Measurements from ENCODE around the gene TNNT1. TPM values are rescaled to one million over a fixed set of nuclear protein-coding genes. Genes with fewer than 3 reads are reported as not detected.
A peak's percentile ranks its signal among the peaks of the same experiment; 100 is the strongest.

Gene TNNT1
- total RNA-seq, 6 experiments from 2014 or later = 1.2 to 10.9 (median 1.6) TPM; not detected in 2

- no peak for ATAC-seq
- 80% methylated on average over 8 of the region's 10 CpGs for WGBS (ENCODE audit: insufficient coverage, low coverage, low lambda C conversion rate, missing lambda C conversion rate)
- H3K27me3 ChIP-seq = no peaks in the 10 kb centered on the region
- no peaks in the 10 kb centered on the region for H3K9me3 ChIP-seq
- H3K36me3 ChIP-seq = peaks cover 0 to 25% (median 8%) of the 10 kb centered on the region in 4 donors
- intact Hi-C loops (cut with DNase I) = no loop called here
- H3K4me3 ChIP-seq = no peak overlapping the region
- H3K4me1 ChIP-seq = no peaks in the 10 kb centered on the region
- TF ChIP-seq POLR2A (IDR thresholded peaks at IDR 0.05) = no peak
- no peak for TF ChIP-seq CTCF (IDR thresholded peaks at IDR 0.05)
- no peak overlapping the region for H3K27ac ChIP-seq
- DNase-seq = no peak
Observed at GRCh38 chr19:55101261-55101660, 47.7 kb downstream of the TNNT1 start.

- DNase-seq (no peak), ATAC-seq (no peak)
- H3K4me3 ChIP-seq = no peak overlapping the region
- no peak overlapping the region for H3K27ac ChIP-seq
- peaks cover 0 to 30% (median 9%) of the 10 kb centered on the region in 4 donors for H3K36me3 ChIP-seq
- H3K4me1 ChIP-seq = no peaks in the 10 kb centered on the region
- intact Hi-C loops (cut with DNase I) = no loop called here
- H3K9me3 ChIP-seq = no peaks in the 10 kb centered on the region
- 62% methylated on average over 8 of the region's 27 CpGs for WGBS (ENCODE audit: insufficient coverage, low coverage, low lambda C conversion rate, missing lambda C conversion rate)
- no peaks in the 10 kb centered on the region for H3K27me3 ChIP-seq
- TF ChIP-seq CTCF (IDR thresholded peaks at IDR 0.05) = no peak
- TF ChIP-seq POLR2A (IDR thresholded peaks at IDR 0.05) = no peak
Observed at GRCh38 chr19:55099557-55100506, 49.2 kb downstream of the TNNT1 start.

GRCh38 chr19:55098716-55099556, 50.1 kb downstream of the TNNT1 start:
- WGBS (ENCODE audit: insufficient coverage, low coverage, low lambda C conversion rate, missing lambda C conversion rate) = 84% methylated on average over 5 of the region's 27 CpGs
- no peaks in the 10 kb centered on the region for H3K4me1 ChIP-seq
- no peak overlapping the region for H3K4me3 ChIP-seq
- H3K9me3 ChIP-seq = no peaks in the 10 kb centered on the region
- DNase-seq (peak in 1 of 3 donors; percentile 50), ATAC-seq (peak; percentile 9 to 43 (median 32))
- no peak overlapping the region for H3K27ac ChIP-seq
- intact Hi-C loops (cut with DNase I) = no loop called here
- no peaks in the 10 kb centered on the region for H3K27me3 ChIP-seq
- no peak for TF ChIP-seq POLR2A (IDR thresholded peaks at IDR 0.05)
- no peak for TF ChIP-seq CTCF (IDR thresholded peaks at IDR 0.05)
- H3K36me3 ChIP-seq = peaks cover 0 to 36% (median 12%) of the 10 kb centered on the region in 4 donors

- 90% methylated on average over 16 of the region's 23 CpGs for WGBS (ENCODE audit: insufficient coverage, low coverage, low lambda C conversion rate, missing lambda C conversion rate)
Observed at GRCh38 chr19:55097864-55098715, 50.9 kb downstream of the TNNT1 start.

More at GRCh38 chr19:55097864-55098715, 50.9 kb downstream of the TNNT1 start:
- Histone ChIP-seq H3K4me1 (no peaks in the 10 kb centered on the region), H3K36me3 (peaks cover 0 to 32% (median 10%) of the 10 kb centered on the region in 4 donors), H3K4me3 (no peak overlapping the region), H3K27ac (no peak overlapping the region), H3K27me3 (no peaks in the 10 kb centered on the region), H3K9me3 (no peaks in the 10 kb centered on the region)
- ATAC-seq (no peak), DNase-seq (no peak)
- intact Hi-C loops (cut with DNase I) = no loop called here
- TF ChIP-seq POLR2A (IDR thresholded peaks at IDR 0.05) (no peak), CTCF (IDR thresholded peaks at IDR 0.05) (no peak)

Data from right lobe of liver (tissue), 6 donors.